ENCODE measurements around the gene PRKCG. TPM values are rescaled to one million over a fixed set of nuclear protein-coding genes. Genes with fewer than 3 reads are reported as not detected.

Gene PRKCG
- total and polyA plus RNA-seq, 12 donors, result 0.07 TPM; not detected in 11

GRCh38 chr19:53865523-53865917, 16.5 kb upstream of the PRKCG start:
- WGBS, 2 donors, result 58 to 65% methylated on average over 9 of the region's 9 CpGs
- Histone ChIP-seq H3K27me3 (no peaks in the 10 kb centered on the region), H3K36me3 (peaks cover 0 to 3% (median 0%) of the 10 kb centered on the region in 9 donors), H3K4me3 (peak overlapping the region in 7 of 10 donors; percentile 66 to 97 (median 81)), H3K4me1 (peaks cover 3 to 36% (median 24%) of the 10 kb centered on the region in 9 donors), H3K27ac (peak overlapping the region in 9 of 10 donors; percentile 87 to 99 (median 97)), H3K9me3 (no peaks in the 10 kb centered on the region)
- DNase-seq (no peak), ATAC-seq (no peak)
- TF ChIP-seq, protein P1, sequence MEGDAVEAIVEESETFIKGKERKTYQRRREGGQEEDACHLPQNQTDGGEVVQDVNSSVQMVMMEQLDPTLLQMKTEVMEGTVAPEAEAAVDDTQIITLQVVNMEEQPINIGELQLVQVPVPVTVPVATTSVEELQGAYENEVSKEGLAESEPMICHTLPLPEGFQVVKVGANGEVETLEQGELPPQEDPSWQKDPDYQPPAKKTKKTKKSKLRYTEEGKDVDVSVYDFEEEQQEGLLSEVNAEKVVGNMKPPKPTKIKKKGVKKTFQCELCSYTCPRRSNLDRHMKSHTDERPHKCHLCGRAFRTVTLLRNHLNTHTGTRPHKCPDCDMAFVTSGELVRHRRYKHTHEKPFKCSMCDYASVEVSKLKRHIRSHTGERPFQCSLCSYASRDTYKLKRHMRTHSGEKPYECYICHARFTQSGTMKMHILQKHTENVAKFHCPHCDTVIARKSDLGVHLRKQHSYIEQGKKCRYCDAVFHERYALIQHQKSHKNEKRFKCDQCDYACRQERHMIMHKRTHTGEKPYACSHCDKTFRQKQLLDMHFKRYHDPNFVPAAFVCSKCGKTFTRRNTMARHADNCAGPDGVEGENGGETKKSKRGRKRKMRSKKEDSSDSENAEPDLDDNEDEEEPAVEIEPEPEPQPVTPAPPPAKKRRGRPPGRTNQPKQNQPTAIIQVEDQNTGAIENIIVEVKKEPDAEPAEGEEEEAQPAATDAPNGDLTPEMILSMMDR (IDR thresholded peaks at IDR 0.05), result no peak
- intact Hi-C loops (cut with DNase I), result loop anchor here in 1 of 10 donors (10.0 kb wide), 1 partner anchor 249 kb away; the partner anchor contains the start of genes PRPF31 and TFPT

DNA sequence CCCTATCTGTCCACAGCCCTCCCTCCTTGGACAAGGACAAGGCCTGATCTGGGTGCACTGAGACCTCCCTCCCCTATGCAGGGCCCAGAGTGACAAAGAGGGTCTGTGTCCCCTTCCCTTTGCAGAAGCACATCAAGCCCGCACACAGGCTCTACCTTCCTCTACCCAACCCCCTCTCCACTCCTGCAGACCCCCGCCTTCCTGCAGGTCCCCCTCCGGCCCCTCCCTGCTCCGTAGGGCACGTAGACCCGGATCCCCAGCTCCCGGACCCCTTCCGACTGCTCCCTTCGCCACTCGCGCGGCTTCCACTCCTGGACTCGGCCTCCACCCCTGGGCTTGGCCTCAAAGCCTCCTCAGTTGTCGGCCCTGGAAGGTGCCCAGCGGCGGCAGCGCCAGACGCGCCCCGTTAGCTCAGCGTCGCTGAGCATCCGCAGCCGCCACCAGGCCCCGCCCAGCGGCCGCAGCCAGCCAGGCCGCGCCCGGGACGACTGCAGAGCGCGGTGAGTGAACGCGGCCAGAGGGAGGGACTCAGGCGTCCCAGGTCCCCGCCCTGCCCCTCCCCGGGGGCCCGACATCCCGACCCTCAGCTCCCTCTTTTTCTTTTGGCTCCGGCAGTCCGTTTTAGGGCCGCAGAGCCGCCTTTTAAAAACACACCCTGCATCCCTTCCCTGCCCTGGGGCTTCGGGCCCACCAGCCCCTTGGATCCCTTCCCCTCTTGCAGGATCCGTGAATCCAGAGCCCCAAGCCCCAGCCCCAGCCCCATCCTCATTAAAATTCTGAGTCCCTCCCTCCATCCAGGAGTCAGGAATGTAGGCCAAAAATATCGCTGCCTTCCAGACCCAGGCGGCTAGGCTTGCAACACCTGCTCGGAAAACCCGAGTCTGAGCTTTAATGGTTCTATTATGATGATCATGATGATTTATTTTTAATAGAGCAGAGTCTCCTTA, 15.8 kb upstream of the PRKCG start:
- peak; percentile 42 to 60 (median 47) for ATAC-seq
- Histone ChIP-seq H3K9me3 (no peaks in the 10 kb centered on the region), H3K27ac (peak overlapping the region; percentile 53 to 99 (median 97)), H3K4me3 (peak overlapping the region; percentile 3 to 97 (median 75)), H3K36me3 (peaks cover 0 to 9% (median 0%) of the 10 kb centered on the region in 9 donors), H3K4me1 (peaks cover 3 to 42% (median 31%) of the 10 kb centered on the region in 9 donors), H3K27me3 (no peaks in the 10 kb centered on the region)
- 1 to 2% methylated on average over 42 to 50 of the region's 50 CpGs for WGBS, 2 donors
- peak; percentile 81 to 88 for DNase-seq
- TF ChIP-seq, protein P1 (IDR thresholded peaks at IDR 0.05), result no peak
- intact Hi-C loops (cut with DNase I), result loop anchor here in 1 of 10 donors (10.0 kb wide), 1 partner anchor 249 kb away; the partner anchor contains the start of genes PRPF31 and TFPT

DNA sequence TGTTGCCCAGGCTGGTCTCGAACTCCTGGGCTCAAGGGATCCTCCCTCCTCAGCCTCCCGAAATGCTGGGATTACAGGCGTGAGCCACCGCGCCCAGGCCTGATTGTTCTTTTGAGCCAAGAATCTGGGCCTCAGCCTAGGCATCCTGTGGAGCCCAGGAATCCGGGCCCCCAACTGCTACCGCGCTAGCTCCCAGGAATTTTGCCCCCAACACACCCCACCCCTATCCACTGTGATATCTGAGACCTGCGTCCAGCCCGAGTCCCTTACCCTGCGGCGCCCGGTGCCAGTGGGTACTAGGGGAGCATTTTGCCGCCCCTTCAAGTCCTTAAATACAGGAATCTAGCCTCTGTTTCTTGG, 15.2 kb upstream of the PRKCG start:
- Histone ChIP-seq H3K4me3 (peak overlapping the region in 9 of 10 donors; percentile 59 to 97 (median 78)), H3K9me3 (no peaks in the 10 kb centered on the region), H3K27ac (peak overlapping the region; percentile 63 to 99 (median 97)), H3K27me3 (no peaks in the 10 kb centered on the region), H3K4me1 (peaks cover 3 to 45% (median 34%) of the 10 kb centered on the region in 9 donors), H3K36me3 (peaks cover 0 to 16% (median 0%) of the 10 kb centered on the region in 9 donors)
- DNase-seq (no peak), ATAC-seq (no peak)
- intact Hi-C loops (cut with DNase I), result loop anchor here in 1 of 10 donors (1.0 to 10.0 kb wide), 2 partner anchors 12 to 248 kb away; partner anchors contain the start of genes PRPF31 and TFPT
- TF ChIP-seq, protein P1 (IDR thresholded peaks at IDR 0.05), result no peak
- 10 to 14% methylated on average over 14 of the region's 14 CpGs for whole genome bisulfite sequencing, 2 donors

All from heart right ventricle (tissue), 16 donors.